Eye (tissue), 1 donor: ENCODE measurements around the gene CLVS2.

Experiments
- DNase-seq: peaks from one replicate; pipeline ENCODE4 v3.0.0-alpha.2; 2015

Gene CLVS2

GRCh38 chr6:123027408-123027807 lies 31.4 kb downstream of the CLVS2 start:
- DNase-seq: no peak

GRCh38 chr6:123028263-123028662 lies 32.2 kb downstream of the CLVS2 start:
- DNase-seq: no peak

GRCh38 chr6:123030282-123030681 lies 34.2 kb downstream of the CLVS2 start:
- no peak for DNase-seq

GRCh38 chr6:123036648-123037047 lies 40.6 kb downstream of the CLVS2 start:
- DNase-seq: no peak

- DNase-seq: no peak
These were observed 43.4 kb downstream of the CLVS2 start for GRCh38 chr6:123039431-123039830.

GRCh38 chr6:123042401-123042800 lies 46.4 kb downstream of the CLVS2 start:
- DNase-seq: peak; percentile 76

- no peak for DNase-seq
These were observed 48.4 kb downstream of the CLVS2 start for GRCh38 chr6:123044341-123044860.

- DNase-seq: no peak
These were observed 57.7 kb downstream of the CLVS2 start for GRCh38 chr6:123053602-123054225.

GRCh38 chr6:123055256-123055655 lies 59.2 kb downstream of the CLVS2 start:
- no peak for DNase-seq

- peak; percentile 62 for DNase-seq
These were observed 66.6 kb downstream of the CLVS2 start for GRCh38 chr6:123062670-123063069.

GRCh38 chr6:123064038-123064437 lies 68.0 kb downstream of the CLVS2 start:
- no peak for DNase-seq

- DNase-seq: no peak
These were observed 78.6 kb downstream of the CLVS2 start for GRCh38 chr6:123074616-123075015.

GRCh38 chr6:123085403-123085802 lies 89.4 kb downstream of the CLVS2 start:
- DNase-seq: no peak

GRCh38 chr6:123089226-123089625 lies 93.2 kb downstream of the CLVS2 start:
- no peak for DNase-seq

GRCh38 chr6:123091091-123091895 lies 95.3 kb downstream of the CLVS2 start:
- no peak for DNase-seq

- DNase-seq: no peak
These were observed 95.8 kb downstream of the CLVS2 start for GRCh38 chr6:123091896-123092271.

- DNase-seq: no peak
These were observed 98.8 kb downstream of the CLVS2 start for GRCh38 chr6:123094795-123095194.

- DNase-seq: no peak
These were observed 109.5 kb downstream of the CLVS2 start for GRCh38 chr6:123105561-123105960.

GRCh38 chr6:123116370-123116769 lies 120.3 kb downstream of the CLVS2 start:
- no peak for DNase-seq

- no peak for DNase-seq
These were observed 121.3 kb downstream of the CLVS2 start for GRCh38 chr6:123117145-123117908.

- DNase-seq: no peak
These were observed 122.8 kb downstream of the CLVS2 start for GRCh38 chr6:123118811-123119210.
